GM12878 (cell line): ENCODE data around the gene SLCO4A1. TPM values are rescaled to one million over a fixed set of nuclear protein-coding genes. Genes with fewer than 3 reads are reported as not detected.

Experiments
- ATAC-seq: fragments of 200-7000 bp; cut with Tn5 transposase; 3 replicates; pipeline ENCODE4 v1.9.1; 2020; ENCODE audit warnings: mild to moderate bottlenecking, moderate library complexity
- BruUV-seq: library from RNA; stranded (reverse); fragments of 400-500 nt; replicated peaks from 2 replicates; lab custom pipeline; 2021; lab: Mats Ljungman, UMichigan
- CTCF ChIA-PET: fragments of 300-600 bp; sonication (Branson Sonifier 250); formaldehyde crosslinking; extraction: SDS; loops from one replicate; lab custom pipeline; 2021; ENCODE audit warnings: inconsistent platforms; lab: Yijun Ruan, JAX
- POLR2A ChIA-PET: fragments of 350-600 bp; formaldehyde crosslinking; extraction: SDS; loops from one replicate; lab custom pipeline; 2021; ENCODE audit warnings: inconsistent platforms; lab: Charles Lee
- RAD21 ChIA-PET: fragments of 300-600 bp; sonication (Branson Sonifier 250); formaldehyde crosslinking; loops from one replicate; lab custom pipeline; 2023; ENCODE audit warnings: antibody characterized with exemption; ENCODE audit not compliant: unreplicated experiment; lab: Charles Lee
- SMC1A ChIA-PET: fragments of 300-600 bp; sonication (Branson Sonifier 250); formaldehyde crosslinking; loops from one replicate; lab custom pipeline; 2023; ENCODE audit not compliant: unreplicated experiment, uncharacterized antibody; lab: Charles Lee
- DNase-seq: peaks from one replicate; pipeline ENCODE4 v3.0.0-alpha.2; 2011; ENCODE audit warnings: low read depth, low spot score
- FAIRE-seq: peaks from 3 replicates; lab custom pipeline; 2011; peaks lifted over from hg19 to GRCh38; lab: Jason Lieb, UNC
- H2AFZ ChIP-seq: 2 replicates; pipeline ENCODE4 v1.6.0; 2011; ENCODE audit warnings: low read depth, low read length, control low read depth; ENCODE audit not compliant: control insufficient read depth
- H3K27ac ChIP-seq: 2 replicates; pipeline ENCODE4 v1.5.1; 2011; ENCODE audit warnings: control low read depth; ENCODE audit not compliant: control insufficient read depth, insufficient read depth
- H3K27me3 ChIP-seq, 2 experiments: replicated peaks in 1 of 2; 2 replicates each; pipeline versions ENCODE4 v1.6.0 to v1.6.1; 2011; ENCODE audit warnings: low read length in 1 of 2; ENCODE audit not compliant: control insufficient read depth in 2 of 2, insufficient read depth in 2 of 2
- H3K36me3 ChIP-seq, 2 experiments: 2 replicates each; pipeline ENCODE4 v1.5.1; 2011; ENCODE audit warnings: low read length in 1 of 2; ENCODE audit not compliant: control insufficient read depth in 2 of 2, insufficient read depth in 2 of 2
- H3K4me1 ChIP-seq: 2 replicates; pipeline ENCODE4 v1.6.1; 2011; ENCODE audit warnings: mild to moderate bottlenecking, low read length, moderate library complexity, mixed read lengths; ENCODE audit not compliant: control insufficient read depth, insufficient read depth
- H3K4me2 ChIP-seq: 2 replicates; pipeline ENCODE4 v1.6.0; 2011; ENCODE audit warnings: control low read depth; ENCODE audit not compliant: control insufficient read depth, insufficient read depth
- H3K4me3 ChIP-seq: fragments of 200-600 bp; sonication (generic); 2 replicates; pipeline ENCODE4 v1.5.1; 2016
- H3K79me2 ChIP-seq: 2 replicates; pipeline ENCODE4 v1.6.0; 2011; ENCODE audit warnings: low read length; ENCODE audit not compliant: control insufficient read depth, insufficient read depth
- H3K9ac ChIP-seq: 2 replicates; pipeline ENCODE4 v1.8.0; 2011; ENCODE audit warnings: low read length, control low read depth, mixed read lengths; ENCODE audit not compliant: control insufficient read depth, insufficient read depth
- H3K9me3 ChIP-seq: replicated peaks from 3 replicates; pipeline ENCODE4 v1.5.1; 2011; ENCODE audit warnings: mild to moderate bottlenecking, low read length; ENCODE audit not compliant: control insufficient read depth, insufficient read depth
- H4K20me1 ChIP-seq: 2 replicates; pipeline ENCODE4 v1.6.0; 2011; ENCODE audit not compliant: control insufficient read depth, insufficient read depth
- CUX1 ChIP-seq: IDR thresholded peaks from 2 replicates; pipeline ENCODE4 v1.6.1; 2012; ENCODE audit warnings: improper control_type of control experiment, low read depth, low read length; ENCODE audit not compliant: insufficient replicate concordance
- HSF1 ChIP-seq: fragments of 150-350 bp; IDR thresholded peaks from 2 replicates; pipeline ENCODE4 v1.6.1; 2014; ENCODE audit warnings: mild to moderate bottlenecking, low read depth, low read length
- IRF3 ChIP-seq: fragments of 450-650 bp; IDR thresholded peaks from 2 replicates; pipeline ENCODE4 v1.6.1; 2014; ENCODE audit warnings: mild to moderate bottlenecking
- KAT2A ChIP-seq: conservative IDR thresholded peaks from 2 replicates; pipeline ENCODE4 v1.6.1; 2011; ENCODE audit warnings: low read depth, low read length; ENCODE audit not compliant: control insufficient read depth
- MXI1 ChIP-seq: fragments of 150-350 bp; IDR thresholded peaks from 2 replicates; pipeline ENCODE4 v1.6.1; 2011; ENCODE audit warnings: low read depth, mild to moderate bottlenecking, inconsistent platforms, low read length, improper control_type of control experiment
- SMAD1 ChIP-seq: fragments of 450-650 bp; IDR thresholded peaks from 2 replicates; pipeline ENCODE4 v1.6.1; 2018; ENCODE audit warnings: mild to moderate bottlenecking, low read depth; ENCODE audit not compliant: partially characterized antibody
- SP1 ChIP-seq: IDR thresholded peaks from one replicate; pipeline ENCODE4 v1.6.1; 2011; ENCODE audit warnings: low read depth, low read length
- SPI1 ChIP-seq: IDR thresholded peaks from 2 replicates; pipeline ENCODE4 v1.6.1; 2011; ENCODE audit warnings: low read depth, mild to moderate bottlenecking, low read length, moderate library complexity, borderline replicate concordance; ENCODE audit not compliant: insufficient read depth
- YY1 ChIP-seq: IDR thresholded peaks from 2 replicates; pipeline ENCODE4 v1.6.1; 2011; ENCODE audit warnings: low read depth, mild to moderate bottlenecking, low read length
- WGBS: methylation state at CpG from one replicate; pipeline ENCODE4 v1.1.6; 2016; ENCODE audit warnings: low lambda C conversion rate; ENCODE audit not compliant: insufficient replicate concordance, insufficient coverage; ENCODE audit errors: missing lambda C conversion rate; 5-methylcytosine and 5-hydroxymethylcytosine counted together
- in situ Hi-C: fragments of 300-500 bp; cut with MboI; formaldehyde crosslinking; loops from 9 replicates; pipeline ENCODE4 v1.14.3; 2018; ENCODE audit warnings: mixed read lengths
- intact Hi-C: fragments of 100-400 bp; cut with micrococcal nuclease; formaldehyde crosslinking; loops from one replicate; pipeline ENCODE4 v1.14.2; 2022; ENCODE audit not compliant: unreplicated experiment
- polyA plus RNA-seq, 11 experiments: library from polyadenylated mRNA; depleted of rRNA in 4 of 11; unstranded in 6 of 11; stranded (reverse) in 5 of 11; fragments of >200 nt; fragmentation: Nextera tagmentation in 4 of 11; fragmentation: Illumina TruSeq in 1 of 11; extraction: Ambion mirVana in 4 of 11; extraction: Trizol in 1 of 11; gene quantifications; 1 replicate in 1 of 11; 2 replicates in 10 of 11; pipeline versions ENCODE4 v1.2.1 to v1.2.3, GENCODE V29; 2011 to 2016; ENCODE audit warnings: inconsistent platforms in 2 of 11, missing spikeins in 2 of 11, low read depth in 1 of 11
- total RNA-seq, 4 experiments: library from RNA; depleted of rRNA in 3 of 4; stranded (reverse); fragments of >200 nt in 3 of 4; fragmentation: Illumina TruSeq in 1 of 4; extraction: Trizol in 1 of 4; gene quantifications; 2 replicates each; pipeline versions ENCODE4 v1.2.1 to v1.2.3, GENCODE V29; 2013 to 2021

The SLCO4A1 gene
- total and polyA plus RNA-seq, 10 of the 15 experiments (the other 5 are each of a cell fraction or from before 2014, with no cell fraction given) = 2.1 to 30.7 (median 12.0) TPM

GRCh38 chr20:62601714-62602113 lies 40.6 kb upstream of the SLCO4A1 start:
- Histone ChIP-seq H3K9me3 (no peaks in the 10 kb centered on the region), H3K27me3 (peaks cover 7 to 13% of the 10 kb centered on the region in 2 experiments; a peak in 3 of 4 replicates), H3K27ac (no peak overlapping the region), H2AFZ (no peak overlapping the region), H3K36me3 (no peaks in the 10 kb centered on the region), H3K4me3 (no peak overlapping the region), H4K20me1 (no peaks in the 10 kb centered on the region; the same call in 1 of the 2 replicates), H3K79me2 (no peaks in the 10 kb centered on the region), H3K4me2 (no peak overlapping the region), H3K9ac (no peak overlapping the region), H3K4me1 (peaks cover 9% of the 10 kb centered on the region)
- no TSS peak for BruUV-seq
- intact Hi-C loops (no loop called here), in situ Hi-C loops (no loop called here)
- ATAC-seq (no peak), FAIRE-seq (no peak), DNase-seq (no peak)
- 30% methylated on average over 3 of the region's 3 CpGs for WGBS
- ChIA-PET CTCF (interaction anchor here (0.8 to 1.1 kb wide), 2 partner anchors 15 to 22 kb away, joined by 3 read pairs; no protein-coding TSS in a partner anchor), RAD21 (no interaction called here), SMC1A (interaction anchor here (1.0 to 1.1 kb wide), 2 partner anchors 15 to 16 kb away, joined by 3 to 5 read pairs; no protein-coding TSS in a partner anchor), POLR2A (no interaction called here)
- no peak for TF ChIP-seq YY1
- TF ChIP-seq KAT2A = no peak
- TF ChIP-seq MXI1 = no peak
- no peak for TF ChIP-seq HSF1
- no peak for TF ChIP-seq SPI1
- no peak for TF ChIP-seq SMAD1
- no peak for TF ChIP-seq SP1
- TF ChIP-seq CUX1 = no peak
- no peak for TF ChIP-seq IRF3
